ENCODE measurements around the gene CMA1.

CMA1 gene

GRCh38 chr14:24465805-24466204 lies 42.3 kb downstream of the CMA1 start:
- no peak for DNase-seq (ENCODE audit: low read depth)

GRCh38 chr14:24465368-24465767 lies 42.7 kb downstream of the CMA1 start:
- no peak for DNase-seq (ENCODE audit: low read depth)

- DNase-seq (ENCODE audit: low read depth), result no peak
Measured at GRCh38 chr14:24463884-24464785, 43.9 kb downstream of the CMA1 start.

- DNase-seq (ENCODE audit: low read depth), result no peak
Measured at GRCh38 chr14:24463017-24463883, 44.8 kb downstream of the CMA1 start.

GRCh38 chr14:24461336-24461735 lies 46.7 kb downstream of the CMA1 start:
- no peak for DNase-seq (ENCODE audit: low read depth)

- DNase-seq (ENCODE audit: low read depth), result no peak
Measured at GRCh38 chr14:24459331-24459730, 48.7 kb downstream of the CMA1 start.

GRCh38 chr14:24458736-24459135 lies 49.3 kb downstream of the CMA1 start:
- DNase-seq (ENCODE audit: low read depth), result no peak

GRCh38 chr14:24456980-24457379 lies 51.1 kb downstream of the CMA1 start:
- DNase-seq (ENCODE audit: low read depth), result no peak
